ENCODE data around the gene RBAK. TPM values are rescaled to one million over a fixed set of nuclear protein-coding genes. Genes with fewer than 3 reads are reported as not detected.

Gene RBAK
- total and polyA plus RNA-seq, 2 of the 4 experiments (the other 2 are of a cell fraction), result 2.8 to 8.1 TPM

GRCh38 chr7:5094641-5095040, 49.0 kb downstream of the RBAK start:
- peaks cover 12% of the 10 kb centered on the region for H3K9me3 ChIP-seq (ENCODE audit: control insufficient read depth, insufficient read depth, low read length)
- no peak for TF ChIP-seq MAFK (IDR thresholded peaks at IDR 0.05; ENCODE audit: low read depth, low read length)
- no peak for TF ChIP-seq CEBPB (IDR thresholded peaks at IDR 0.05; ENCODE audit: low read depth, low read length)
- no peak for TF ChIP-seq MXI1 (IDR thresholded peaks at IDR 0.05; ENCODE audit: borderline replicate concordance, low read depth, low read length)
- no peak for TF ChIP-seq RAD21 (IDR thresholded peaks at IDR 0.05; ENCODE audit: low read length)
- TF ChIP-seq BHLHE40 (IDR thresholded peaks at IDR 0.05; ENCODE audit: low read depth, low read length), result no peak
- no peak for TF ChIP-seq RFX5 (IDR thresholded peaks at IDR 0.05; ENCODE audit: low read depth, low read length)
- TF ChIP-seq CTCF (conservative IDR thresholded peaks at IDR 0.05; ENCODE audit: low read depth, low read length), result no peak
- no peak for TF ChIP-seq USF2 (IDR thresholded peaks at IDR 0.05; ENCODE audit: low read depth, low read length)
- no peak for TF ChIP-seq SMC3 (IDR thresholded peaks at IDR 0.05; ENCODE audit: low read depth, low read length)
- TF ChIP-seq RCOR1 (IDR thresholded peaks at IDR 0.05; ENCODE audit: insufficient replicate concordance, low read length), result no peak
- no peak for TF ChIP-seq POLR2A (IDR thresholded peaks at IDR 0.05; ENCODE audit: low read depth, low read length)
- no peak for TF ChIP-seq MAZ (IDR thresholded peaks at IDR 0.05; ENCODE audit: borderline replicate concordance, low read depth, low read length)
- no peak for TF ChIP-seq CHD1 (IDR thresholded peaks at IDR 0.05; ENCODE audit: low read depth, low read length)
- no peak for TF ChIP-seq ELK1 (IDR thresholded peaks at IDR 0.05; ENCODE audit: borderline replicate concordance, low read depth, low read length)
- no peak for TF ChIP-seq FOS (IDR thresholded peaks at IDR 0.05; ENCODE audit: low read depth, low read length)
- TF ChIP-seq NFE2L2 (IDR thresholded peaks at IDR 0.05; ENCODE audit: low read depth, low read length), result no peak
- DNase-seq (no peak), ATAC-seq (ENCODE audit: low read depth) (no peak)
- in situ Hi-C loops (cut with MboI; ENCODE audit: low sequenced_read_pairs) (loop anchor here (25.0 kb wide), 1 partner anchor 482 kb away; no protein-coding TSS in a partner anchor), dilution Hi-C loops (cut with HindIII; ENCODE audit: low sequenced_read_pairs, unreplicated experiment) (no loop called here), intact Hi-C loops (cut with micrococcal nuclease) (no loop called here)
- H3K4ac ChIP-seq (ENCODE audit: low read depth, low read length), result no peak overlapping the region
- H4K5ac ChIP-seq (ENCODE audit: low read depth, low read length), result no peak overlapping the region
- H3K27ac ChIP-seq (ENCODE audit: insufficient read depth, low read length), result no peak overlapping the region
- H4K20me1 ChIP-seq (ENCODE audit: insufficient read depth, low read length), result no peaks in the 10 kb centered on the region
- no peak overlapping the region for H3K18ac ChIP-seq (ENCODE audit: low read depth, low read length)
- no peak overlapping the region for H3K9ac ChIP-seq (ENCODE audit: low read depth, low read length)
- no peak overlapping the region for H2BK120ac ChIP-seq (ENCODE audit: low read depth, low read length)
- no peaks in the 10 kb centered on the region for H3K9me1 ChIP-seq (ENCODE audit: insufficient read depth, low read length)
- H2BK20ac ChIP-seq (ENCODE audit: low read depth, low read length), result no peak overlapping the region
- no peak overlapping the region for H2BK5ac ChIP-seq (ENCODE audit: low read depth, low read length, poor library complexity, severe bottlenecking)
- H2AFZ ChIP-seq (replicated peaks; ENCODE audit: low read length, poor library complexity), result no peak overlapping the region
- no peak overlapping the region for H4K8ac ChIP-seq (ENCODE audit: low read depth in 2 of 2, low read length in 2 of 2)
- H3K14ac ChIP-seq (replicated peaks; ENCODE audit: low read depth, low read length), result no peak overlapping the region
- H3K23ac ChIP-seq (ENCODE audit: low read depth, low read length), result no peak overlapping the region
- no CpG with 5 or more reads among the region's 2 CpGs for WGBS, 2 experiments (ENCODE audit: extremely low coverage in 2 of 2, insufficient read length in 1 of 2)
- H3K56ac ChIP-seq (ENCODE audit: extremely low read depth, insufficient read depth, low read length), result no peak overlapping the region
- H2BK15ac ChIP-seq (ENCODE audit: low read depth, low read length), result no peak overlapping the region
- no peaks in the 10 kb centered on the region for H3K79me1 ChIP-seq (ENCODE audit: low read depth in 1 of 2, low read length in 2 of 2)
- POLR2A ChIA-PET (ENCODE audit: unreplicated experiment), result no interaction called here
- H2AK9ac ChIP-seq (replicated peaks; ENCODE audit: low read depth, low read length, poor library complexity), result no peak overlapping the region
- H3K4me3 ChIP-seq (ENCODE audit: insufficient read depth, low read depth, low read length), result no peak overlapping the region
- CTCF ChIA-PET, result no interaction called here
- no peak overlapping the region for H2AK5ac ChIP-seq (ENCODE audit: low read depth, low read length)
- H3K4me2 ChIP-seq (ENCODE audit: low read depth, low read length), result no peak overlapping the region
- no peak overlapping the region for H4K91ac ChIP-seq (ENCODE audit: insufficient read depth, low read depth, low read length)
- no TSS peak for BruUV-seq (replicated peaks)
- H3K27me3 ChIP-seq (ENCODE audit: control insufficient read depth, insufficient read depth, low read length), result no peaks in the 10 kb centered on the region
- no peaks in the 10 kb centered on the region for H3K36me3 ChIP-seq (ENCODE audit: control insufficient read depth, insufficient read depth, low read length)
- H3K4me1 ChIP-seq (ENCODE audit: control insufficient read depth, insufficient read depth, low read length), result no peaks in the 10 kb centered on the region

Measured in IMR-90 (cell line).